ENCODE results near the gene OLFM2. TPM values are rescaled to one million over a fixed set of nuclear protein-coding genes. Genes with fewer than 3 reads are reported as not detected.

Gene OLFM2
- total and polyA plus RNA-seq, 9 of the 15 experiments (the other 6 are each of a cell fraction or from before 2014, with no cell fraction given) = 0.10 to 0.33 (median 0.23) TPM; not detected in 4

- no peak for TF ChIP-seq ELK1 (CRISPR knock-in tag; IDR thresholded peaks at IDR 0.05)
- peak; percentile 70 for TF ChIP-seq JUN (IDR thresholded peaks at IDR 0.05; ENCODE audit: borderline replicate concordance, low read depth, low read length)
- TF ChIP-seq JUN (CRISPR knock-in tag; IDR thresholded peaks at IDR 0.05; ENCODE audit: borderline replicate concordance) = peak; percentile 28; the same call in 1 of the 2 replicates
- no peak for TF ChIP-seq POLR2A (conservative IDR thresholded peaks at IDR 0.05)
- TF ChIP-seq DPF2 (IDR thresholded peaks at IDR 0.05) = no peak
- no peak for TF ChIP-seq CHD7 (IDR thresholded peaks at IDR 0.05; ENCODE audit: low read depth, low read length)
- no peak for TF ChIP-seq ZNF551 (CRISPR knock-in tag; IDR thresholded peaks at IDR 0.05)
- no peak for TF ChIP-seq FOXM1 (IDR thresholded peaks at IDR 0.05; ENCODE audit: low read depth)
- TF ChIP-seq FOXM1 (CRISPR knock-in tag; IDR thresholded peaks at IDR 0.05; ENCODE audit: low read depth) = no peak
- TF ChIP-seq CC2D1A (IDR thresholded peaks at IDR 0.05) = peak; percentile 84
- TF ChIP-seq ATF7 (IDR thresholded peaks at IDR 0.05) = peak; percentile 97
- TF ChIP-seq RB1 (IDR thresholded peaks at IDR 0.05; ENCODE audit: low read depth) = peak; percentile 79
- TF ChIP-seq ATF3 (IDR thresholded peaks at IDR 0.05) = peak; percentile 63
- no peak for TF ChIP-seq ATF3 (CRISPR knock-in tag; conservative IDR thresholded peaks at IDR 0.05)
These were observed 2.0 kb downstream of the OLFM2 start (continued) for GRCh38 chr19:9934132-9934950.
